Measurements from ENCODE around the gene ZDHHC7.

The ZDHHC7 gene

GRCh38 chr16:85003076-85003475 is 8.3 kb downstream of the ZDHHC7 start:
- Histone ChIP-seq H3K9me3 (ENCODE audit: control insufficient read depth in 1 of 2, low read length in 2 of 2) (no peaks in the 10 kb centered on the region), H3K27ac (ENCODE audit: low read length) (peak overlapping the region; percentile 85), H3K36me3 (ENCODE audit: control insufficient read depth in 1 of 2, insufficient read depth in 2 of 2, low read length in 2 of 2) (peaks cover 0 to 5% of the 10 kb centered on the region in 2 donors), H3K27me3 (ENCODE audit: low read depth, low read length) (no peaks in the 10 kb centered on the region), H3K4me1 (ENCODE audit: control insufficient read depth in 1 of 2, insufficient read depth in 2 of 2, low read length in 2 of 2) (peaks cover 40 to 74% of the 10 kb centered on the region in 2 donors), H3K4me3 (ENCODE audit: low read depth in 1 of 2, low read length in 2 of 2) (peak overlapping the region in 1 of 2 donors; percentile 22)

GRCh38 chr16:85002608-85003007 is 8.7 kb downstream of the ZDHHC7 start:
- Histone ChIP-seq H3K9me3 (ENCODE audit: control insufficient read depth in 1 of 2, low read length in 2 of 2) (no peaks in the 10 kb centered on the region), H3K27me3 (ENCODE audit: low read depth, low read length) (no peaks in the 10 kb centered on the region), H3K4me1 (ENCODE audit: control insufficient read depth in 1 of 2, insufficient read depth in 2 of 2, low read length in 2 of 2) (peaks cover 37 to 69% of the 10 kb centered on the region in 2 donors), H3K27ac (ENCODE audit: low read length) (peak overlapping the region; percentile 85), H3K4me3 (ENCODE audit: low read depth in 1 of 2, low read length in 2 of 2) (peak overlapping the region; percentile 12 to 22), H3K36me3 (ENCODE audit: control insufficient read depth in 1 of 2, insufficient read depth in 2 of 2, low read length in 2 of 2) (peaks cover 0 to 5% of the 10 kb centered on the region in 2 donors)

GRCh38 chr16:85002099-85002541 is 9.2 kb downstream of the ZDHHC7 start:
- H3K27ac ChIP-seq (ENCODE audit: low read length) = peak overlapping the region; percentile 85
- H3K4me1 ChIP-seq (ENCODE audit: control insufficient read depth in 1 of 2, insufficient read depth in 2 of 2, low read length in 2 of 2) = peaks cover 37 to 68% of the 10 kb centered on the region in 2 donors
- peak overlapping the region; percentile 9 to 12 for H3K4me3 ChIP-seq (ENCODE audit: low read depth in 1 of 2, low read length in 2 of 2)
- H3K27me3 ChIP-seq (ENCODE audit: low read depth, low read length) = no peaks in the 10 kb centered on the region
- H3K9me3 ChIP-seq (ENCODE audit: control insufficient read depth in 1 of 2, low read length in 2 of 2) = no peaks in the 10 kb centered on the region
- peaks cover 0 to 5% of the 10 kb centered on the region in 2 donors for H3K36me3 ChIP-seq (ENCODE audit: control insufficient read depth in 1 of 2, insufficient read depth in 2 of 2, low read length in 2 of 2)

- H3K36me3 ChIP-seq (ENCODE audit: control insufficient read depth in 1 of 2, insufficient read depth in 2 of 2, low read length in 2 of 2) = peaks cover 4 to 6% of the 10 kb centered on the region in 2 donors
- peaks cover 33 to 57% of the 10 kb centered on the region in 2 donors for H3K4me1 ChIP-seq (ENCODE audit: control insufficient read depth in 1 of 2, insufficient read depth in 2 of 2, low read length in 2 of 2)
- H3K27ac ChIP-seq (ENCODE audit: low read length) = peak overlapping the region; percentile 72
- no peaks in the 10 kb centered on the region for H3K9me3 ChIP-seq (ENCODE audit: control insufficient read depth in 1 of 2, low read length in 2 of 2)
- H3K27me3 ChIP-seq (ENCODE audit: low read depth, low read length) = no peaks in the 10 kb centered on the region
- no peak overlapping the region for H3K4me3 ChIP-seq (ENCODE audit: low read depth in 1 of 2, low read length in 2 of 2)
Observed at GRCh38 chr16:84999857-85000480, 11.4 kb downstream of the ZDHHC7 start.

- Histone ChIP-seq H3K9me3 (ENCODE audit: control insufficient read depth in 1 of 2, low read length in 2 of 2) (no peaks in the 10 kb centered on the region), H3K27ac (ENCODE audit: low read length) (peak overlapping the region; percentile 68), H3K36me3 (ENCODE audit: control insufficient read depth in 1 of 2, insufficient read depth in 2 of 2, low read length in 2 of 2) (peaks cover 7 to 10% of the 10 kb centered on the region in 2 donors), H3K27me3 (ENCODE audit: low read depth, low read length) (no peaks in the 10 kb centered on the region), H3K4me1 (ENCODE audit: control insufficient read depth in 1 of 2, insufficient read depth in 2 of 2, low read length in 2 of 2) (peaks cover 30 to 54% of the 10 kb centered on the region in 2 donors), H3K4me3 (ENCODE audit: low read depth in 1 of 2, low read length in 2 of 2) (no peak overlapping the region)
Observed at GRCh38 chr16:84999200-84999599, 12.1 kb downstream of the ZDHHC7 start.

- Histone ChIP-seq H3K4me3 (ENCODE audit: low read depth in 1 of 2, low read length in 2 of 2) (no peak overlapping the region), H3K9me3 (ENCODE audit: control insufficient read depth in 1 of 2, low read length in 2 of 2) (no peaks in the 10 kb centered on the region), H3K4me1 (ENCODE audit: control insufficient read depth in 1 of 2, insufficient read depth in 2 of 2, low read length in 2 of 2) (peaks cover 12 to 41% of the 10 kb centered on the region in 2 donors), H3K27ac (ENCODE audit: low read length) (peak overlapping the region; percentile 89), H3K36me3 (ENCODE audit: control insufficient read depth in 1 of 2, insufficient read depth in 2 of 2, low read length in 2 of 2) (peaks cover 18 to 21% of the 10 kb centered on the region in 2 donors), H3K27me3 (ENCODE audit: low read depth, low read length) (no peaks in the 10 kb centered on the region)
Observed at GRCh38 chr16:84996365-84996764, 15.0 kb downstream of the ZDHHC7 start.

- Histone ChIP-seq H3K27me3 (ENCODE audit: low read depth, low read length) (no peaks in the 10 kb centered on the region), H3K36me3 (ENCODE audit: control insufficient read depth in 1 of 2, insufficient read depth in 2 of 2, low read length in 2 of 2) (peaks cover 18 to 26% of the 10 kb centered on the region in 2 donors), H3K4me1 (ENCODE audit: control insufficient read depth in 1 of 2, insufficient read depth in 2 of 2, low read length in 2 of 2) (peaks cover 12 to 36% of the 10 kb centered on the region in 2 donors), H3K9me3 (ENCODE audit: control insufficient read depth in 1 of 2, low read length in 2 of 2) (no peaks in the 10 kb centered on the region), H3K4me3 (ENCODE audit: low read depth in 1 of 2, low read length in 2 of 2) (no peak overlapping the region), H3K27ac (ENCODE audit: low read length) (peak overlapping the region; percentile 89)
Observed at GRCh38 chr16:84995663-84996062, 15.7 kb downstream of the ZDHHC7 start.

- peak overlapping the region; percentile 89 for H3K27ac ChIP-seq (ENCODE audit: low read length)
- peaks cover 12 to 24% of the 10 kb centered on the region in 2 donors for H3K4me1 ChIP-seq (ENCODE audit: control insufficient read depth in 1 of 2, insufficient read depth in 2 of 2, low read length in 2 of 2)
- H3K27me3 ChIP-seq (ENCODE audit: low read depth, low read length) = no peaks in the 10 kb centered on the region
- H3K9me3 ChIP-seq (ENCODE audit: control insufficient read depth in 1 of 2, low read length in 2 of 2) = no peaks in the 10 kb centered on the region
- no peak overlapping the region for H3K4me3 ChIP-seq (ENCODE audit: low read depth in 1 of 2, low read length in 2 of 2)
- H3K36me3 ChIP-seq (ENCODE audit: control insufficient read depth in 1 of 2, insufficient read depth in 2 of 2, low read length in 2 of 2) = peaks cover 33 to 40% of the 10 kb centered on the region in 2 donors
Observed at GRCh38 chr16:84993926-84994325, 17.4 kb downstream of the ZDHHC7 start.

GRCh38 chr16:84992717-84993075 is 18.6 kb downstream of the ZDHHC7 start:
- peaks cover 12 to 17% of the 10 kb centered on the region in 2 donors for H3K4me1 ChIP-seq (ENCODE audit: control insufficient read depth in 1 of 2, insufficient read depth in 2 of 2, low read length in 2 of 2)

GRCh38 chr16:84990782-84991181 is 20.6 kb downstream of the ZDHHC7 start:
- H3K9me3 ChIP-seq (ENCODE audit: control insufficient read depth in 1 of 2, low read length in 2 of 2) = no peaks in the 10 kb centered on the region
- no peaks in the 10 kb centered on the region for H3K27me3 ChIP-seq (ENCODE audit: low read depth, low read length)
- peaks cover 10 to 17% of the 10 kb centered on the region in 2 donors for H3K4me1 ChIP-seq (ENCODE audit: control insufficient read depth in 1 of 2, insufficient read depth in 2 of 2, low read length in 2 of 2)
- H3K4me3 ChIP-seq (ENCODE audit: low read depth in 1 of 2, low read length in 2 of 2) = no peak overlapping the region
- peaks cover 53% of the 10 kb centered on the region in 2 donors for H3K36me3 ChIP-seq (ENCODE audit: control insufficient read depth in 1 of 2, insufficient read depth in 2 of 2, low read length in 2 of 2)
- no peak overlapping the region for H3K27ac ChIP-seq (ENCODE audit: low read length)

More at GRCh38 chr16:84992717-84993075, 18.6 kb downstream of the ZDHHC7 start:
- Histone ChIP-seq H3K27ac (ENCODE audit: low read length) (no peak overlapping the region), H3K36me3 (ENCODE audit: control insufficient read depth in 1 of 2, insufficient read depth in 2 of 2, low read length in 2 of 2) (peaks cover 43 to 50% of the 10 kb centered on the region in 2 donors), H3K9me3 (ENCODE audit: control insufficient read depth in 1 of 2, low read length in 2 of 2) (no peaks in the 10 kb centered on the region), H3K27me3 (ENCODE audit: low read depth, low read length) (no peaks in the 10 kb centered on the region), H3K4me3 (ENCODE audit: low read depth in 1 of 2, low read length in 2 of 2) (no peak overlapping the region)

GRCh38 chr16:84989749-84990620 is 21.4 kb downstream of the ZDHHC7 start:
- Histone ChIP-seq H3K4me3 (ENCODE audit: low read depth in 1 of 2, low read length in 2 of 2) (no peak overlapping the region), H3K36me3 (ENCODE audit: control insufficient read depth in 1 of 2, insufficient read depth in 2 of 2, low read length in 2 of 2) (peaks cover 51 to 53% of the 10 kb centered on the region in 2 donors), H3K27me3 (ENCODE audit: low read depth, low read length) (no peaks in the 10 kb centered on the region), H3K4me1 (ENCODE audit: control insufficient read depth in 1 of 2, insufficient read depth in 2 of 2, low read length in 2 of 2) (peaks cover 8 to 21% of the 10 kb centered on the region in 2 donors), H3K9me3 (ENCODE audit: control insufficient read depth in 1 of 2, low read length in 2 of 2) (no peaks in the 10 kb centered on the region), H3K27ac (ENCODE audit: low read length) (no peak overlapping the region)

Data from muscle layer of duodenum (tissue), 2 donors.